Liver (tissue), 9 donors: Measurements from ENCODE around the gene GFRA1. TPM values are rescaled to one million over a fixed set of nuclear protein-coding genes. Genes with fewer than 3 reads are reported as not detected.

Source experiments
- DNase-seq: peaks from one replicate; pipeline ENCODE4 v3.0.0-alpha.2; 2017; ENCODE audit warnings: low spot score
- H3K27ac ChIP-seq, 2 donors: one replicate each; pipeline ENCODE4 v1.7.0; 2013; ENCODE audit warnings: inconsistent platforms in 2 of 2, low read length in 2 of 2, control low read depth in 1 of 2, low read depth in 1 of 2, mild to moderate bottlenecking in 1 of 2
- H3K27me3 ChIP-seq, 4 donors: one replicate each; pipeline versions ENCODE4 v1.6.1 to v1.7.0; 2013; ENCODE audit warnings: low read length in 3 of 4, inconsistent platforms in 1 of 4, mild to moderate bottlenecking in 1 of 4, moderate library complexity in 1 of 4; ENCODE audit not compliant: control insufficient read depth in 4 of 4, insufficient read depth in 4 of 4
- H3K36me3 ChIP-seq, 4 donors: one replicate each; pipeline versions ENCODE4 v1.6.1 to v1.7.0; 2013; ENCODE audit warnings: low read length in 3 of 4, mild to moderate bottlenecking in 3 of 4, low read depth in 1 of 4, moderate library complexity in 1 of 4; ENCODE audit not compliant: control insufficient read depth in 4 of 4, insufficient read depth in 3 of 4
- H3K4me1 ChIP-seq, 4 donors: one replicate each; pipeline versions ENCODE4 v1.6.1 to v1.7.0; 2013; ENCODE audit warnings: low read length in 3 of 4, mild to moderate bottlenecking in 3 of 4, moderate library complexity in 1 of 4; ENCODE audit not compliant: control insufficient read depth in 4 of 4, insufficient read depth in 4 of 4
- H3K4me3 ChIP-seq, 3 donors: one replicate each; pipeline versions ENCODE4 v1.6.1 to v1.7.0; 2013; ENCODE audit warnings: low read length in 3 of 3, control low read depth in 1 of 3, low read depth in 1 of 3, mild to moderate bottlenecking in 1 of 3
- H3K9ac ChIP-seq, 2 donors: one replicate each; pipeline ENCODE4 v1.7.0; 2013; ENCODE audit warnings: low read length in 2 of 2, mild to moderate bottlenecking in 2 of 2, moderate library complexity in 2 of 2, control low read depth in 1 of 2, low read depth in 1 of 2
- H3K9me3 ChIP-seq, 4 donors: one replicate each; pipeline versions ENCODE4 v1.6.1 to v1.7.0; 2013; ENCODE audit warnings: low read length in 3 of 4; ENCODE audit not compliant: control insufficient read depth in 4 of 4
- EGR1 ChIP-seq, 2 donors: IDR thresholded peaks; 2 replicates each; pipeline ENCODE4 v1.6.1; 2016 to 2018; ENCODE audit warnings: antibody characterized with exemption in 2 of 2, low read depth in 2 of 2
- FOXA1 ChIP-seq: IDR thresholded peaks from 2 replicates; pipeline ENCODE4 v1.6.1; 2016; ENCODE audit warnings: antibody characterized with exemption
- FOXA2 ChIP-seq: IDR thresholded peaks from 2 replicates; pipeline ENCODE4 v1.6.1; 2016; ENCODE audit warnings: antibody characterized with exemption
- GABPA ChIP-seq, 2 donors: IDR thresholded peaks in 1 of 2; conservative IDR thresholded peaks in 1 of 2; 2 replicates each; pipeline ENCODE4 v1.6.1; 2016; ENCODE audit warnings: antibody characterized with exemption in 2 of 2, mild to moderate bottlenecking in 1 of 2, moderate library complexity in 1 of 2
- HNF4A ChIP-seq, 2 donors: conservative IDR thresholded peaks; 2 replicates each; pipeline ENCODE4 v1.6.1; 2016; ENCODE audit warnings: antibody characterized with exemption in 2 of 2, mild to moderate bottlenecking in 2 of 2
- JUND ChIP-seq, 2 donors: IDR thresholded peaks; 2 replicates each; pipeline ENCODE4 v1.6.1; 2016; ENCODE audit warnings: antibody characterized with exemption in 2 of 2
- NR2F2 ChIP-seq: IDR thresholded peaks from 2 replicates; pipeline ENCODE4 v1.6.1; 2016; ENCODE audit warnings: antibody characterized with exemption
- RAD21 ChIP-seq, 2 donors: IDR thresholded peaks; 2 replicates each; pipeline ENCODE4 v1.6.1; 2016; ENCODE audit warnings: antibody characterized with exemption in 2 of 2, mild to moderate bottlenecking in 2 of 2
- TAF1 ChIP-seq: conservative IDR thresholded peaks from 2 replicates; pipeline ENCODE4 v1.6.1; 2016; ENCODE audit warnings: antibody characterized with exemption, mild to moderate bottlenecking
- YY1 ChIP-seq: IDR thresholded peaks from 2 replicates; pipeline ENCODE4 v1.6.1; 2016; ENCODE audit warnings: antibody characterized with exemption, mild to moderate bottlenecking
- WGBS: extraction: QIAGEN DNeasy Blood & Tissue Kit; methylation state at CpG from one replicate; pipeline ENCODE4 v1.1.7; 2013; 5-methylcytosine and 5-hydroxymethylcytosine counted together
- polyA plus RNA-seq, 2 donors: library from polyadenylated mRNA; stranded (reverse) in 1 of 2; unstranded in 1 of 2; fragments of 200-250 nt in 1 of 2; fragments of >200 nt in 1 of 2; fragmentation: Nextera tagmentation in 1 of 2; extraction: Ambion mirVana in 1 of 2; gene quantifications; one replicate each; pipeline versions ENCODE4 v1.2.1 to v1.2.3, GENCODE V29; 2013 to 2015
- total RNA-seq, 2 donors: library from RNA; depleted of rRNA; stranded (reverse); fragments of >200 nt; gene quantifications; one replicate each; pipeline ENCODE4 v1.2.3, GENCODE V29; 2014
- TF ChIP-seq, protein P1 (sequence below): IDR thresholded peaks from 2 replicates; pipeline ENCODE4 v1.6.1; 2016; ENCODE audit warnings: antibody characterized with exemption
- TF ChIP-seq, protein P2 (sequence below): fragments of 150-350 bp; IDR thresholded peaks from 2 replicates; pipeline ENCODE4 v1.5.1; 2017; ENCODE audit warnings: improper control_type of control experiment, low read depth, low read length; ENCODE audit not compliant: missing input control
- TF ChIP-seq, protein P3 (sequence below): IDR thresholded peaks from 2 replicates; pipeline ENCODE4 v1.6.1; 2016; ENCODE audit warnings: antibody characterized with exemption
- TF ChIP-seq, protein P4 (sequence below): IDR thresholded peaks from 2 replicates; pipeline ENCODE4 v1.6.1; 2016; ENCODE audit warnings: antibody characterized with exemption
- donor health status: healthy.
- donor health status: healthy.
- donor health status: healthy.
- donor health status: healthy.
- donor health status: healthy.

GFRA1 gene
- total and polyA plus RNA-seq, 4 donors = 14.2 to 53.6 (median 17.8) TPM

GRCh38 chr10:116257785-116258184 is 15.2 kb downstream of the GFRA1 start:
- H3K27ac ChIP-seq = no peak overlapping the region
- peaks cover 0 to 1% (median 0%) of the 10 kb centered on the region in 4 donors for H3K36me3 ChIP-seq
- 94% methylated on average over 5 of the region's 5 CpGs for WGBS

DNA sequence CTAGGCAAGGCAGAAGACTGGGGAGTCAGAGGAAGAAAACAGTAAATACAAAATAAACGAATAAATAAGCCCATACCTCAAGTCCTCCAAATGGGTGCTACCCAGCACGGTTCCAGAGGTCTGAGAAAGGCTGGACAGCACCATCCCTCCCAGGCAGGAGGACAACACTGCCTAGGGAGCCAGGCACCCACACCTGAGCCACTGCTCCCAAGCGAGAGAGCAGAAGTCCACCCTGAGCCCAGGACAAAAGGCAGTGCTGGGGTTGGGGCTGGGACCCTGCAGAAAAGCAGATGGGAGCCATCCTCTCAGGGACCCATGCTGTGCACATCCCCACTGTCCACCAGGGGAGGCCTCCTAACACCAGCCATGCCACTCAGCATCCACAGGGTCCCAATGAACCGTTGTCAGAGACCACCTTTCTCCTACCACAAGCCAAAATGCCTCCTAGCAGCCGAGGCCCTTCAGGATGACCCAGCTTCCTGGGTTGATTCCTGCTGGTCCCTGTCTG is 16.2 kb downstream of the GFRA1 start:
- WGBS = 74% methylated on average over 5 of the region's 5 CpGs
- Histone ChIP-seq H3K36me3 (no peaks in the 10 kb centered on the region), H3K9me3 (no peaks in the 10 kb centered on the region), H3K9ac (no peak overlapping the region), H3K27me3 (no peaks in the 10 kb centered on the region), H3K4me1 (peaks cover 0 to 12% (median 6%) of the 10 kb centered on the region in 4 donors), H3K27ac (no peak overlapping the region), H3K4me3 (no peak overlapping the region)
- DNase-seq = no peak
- no peak for TF ChIP-seq GABPA (IDR thresholded peaks at IDR 0.05 in 1 of 2, conservative IDR thresholded peaks at IDR 0.05 in 1 of 2)
- TF ChIP-seq, protein P1, sequence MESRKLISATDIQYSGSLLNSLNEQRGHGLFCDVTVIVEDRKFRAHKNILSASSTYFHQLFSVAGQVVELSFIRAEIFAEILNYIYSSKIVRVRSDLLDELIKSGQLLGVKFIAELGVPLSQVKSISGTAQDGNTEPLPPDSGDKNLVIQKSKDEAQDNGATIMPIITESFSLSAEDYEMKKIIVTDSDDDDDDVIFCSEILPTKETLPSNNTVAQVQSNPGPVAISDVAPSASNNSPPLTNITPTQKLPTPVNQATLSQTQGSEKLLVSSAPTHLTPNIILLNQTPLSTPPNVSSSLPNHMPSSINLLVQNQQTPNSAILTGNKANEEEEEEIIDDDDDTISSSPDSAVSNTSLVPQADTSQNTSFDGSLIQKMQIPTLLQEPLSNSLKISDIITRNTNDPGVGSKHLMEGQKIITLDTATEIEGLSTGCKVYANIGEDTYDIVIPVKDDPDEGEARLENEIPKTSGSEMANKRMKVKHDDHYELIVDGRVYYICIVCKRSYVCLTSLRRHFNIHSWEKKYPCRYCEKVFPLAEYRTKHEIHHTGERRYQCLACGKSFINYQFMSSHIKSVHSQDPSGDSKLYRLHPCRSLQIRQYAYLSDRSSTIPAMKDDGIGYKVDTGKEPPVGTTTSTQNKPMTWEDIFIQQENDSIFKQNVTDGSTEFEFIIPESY = no peak
- TF ChIP-seq, protein P2, sequence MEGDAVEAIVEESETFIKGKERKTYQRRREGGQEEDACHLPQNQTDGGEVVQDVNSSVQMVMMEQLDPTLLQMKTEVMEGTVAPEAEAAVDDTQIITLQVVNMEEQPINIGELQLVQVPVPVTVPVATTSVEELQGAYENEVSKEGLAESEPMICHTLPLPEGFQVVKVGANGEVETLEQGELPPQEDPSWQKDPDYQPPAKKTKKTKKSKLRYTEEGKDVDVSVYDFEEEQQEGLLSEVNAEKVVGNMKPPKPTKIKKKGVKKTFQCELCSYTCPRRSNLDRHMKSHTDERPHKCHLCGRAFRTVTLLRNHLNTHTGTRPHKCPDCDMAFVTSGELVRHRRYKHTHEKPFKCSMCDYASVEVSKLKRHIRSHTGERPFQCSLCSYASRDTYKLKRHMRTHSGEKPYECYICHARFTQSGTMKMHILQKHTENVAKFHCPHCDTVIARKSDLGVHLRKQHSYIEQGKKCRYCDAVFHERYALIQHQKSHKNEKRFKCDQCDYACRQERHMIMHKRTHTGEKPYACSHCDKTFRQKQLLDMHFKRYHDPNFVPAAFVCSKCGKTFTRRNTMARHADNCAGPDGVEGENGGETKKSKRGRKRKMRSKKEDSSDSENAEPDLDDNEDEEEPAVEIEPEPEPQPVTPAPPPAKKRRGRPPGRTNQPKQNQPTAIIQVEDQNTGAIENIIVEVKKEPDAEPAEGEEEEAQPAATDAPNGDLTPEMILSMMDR = no peak
- TF ChIP-seq TAF1 = no peak

More at GRCh38 chr10:116257785-116258184, 15.2 kb downstream of the GFRA1 start:
- no peak for TF ChIP-seq FOXA1
- TF ChIP-seq YY1 = no peak
- TF ChIP-seq HNF4A (conservative IDR thresholded peaks at IDR 0.05) = no peak
- TF ChIP-seq, protein P3, sequence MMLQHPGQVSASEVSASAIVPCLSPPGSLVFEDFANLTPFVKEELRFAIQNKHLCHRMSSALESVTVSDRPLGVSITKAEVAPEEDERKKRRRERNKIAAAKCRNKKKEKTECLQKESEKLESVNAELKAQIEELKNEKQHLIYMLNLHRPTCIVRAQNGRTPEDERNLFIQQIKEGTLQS = no peak
- no peak for TF ChIP-seq EGR1 (IDR thresholded peaks at IDR 0.05; ENCODE audit: low read depth in 2 of 2)
- TF ChIP-seq JUND (IDR thresholded peaks at IDR 0.05) = no peak
- H3K4me3 ChIP-seq = no peak overlapping the region
- DNase-seq = no peak
- H3K4me1 ChIP-seq = peaks cover 0 to 5% (median 4%) of the 10 kb centered on the region in 4 donors
- H3K9me3 ChIP-seq = no peaks in the 10 kb centered on the region
- H3K9ac ChIP-seq = no peak overlapping the region
- H3K27me3 ChIP-seq = no peaks in the 10 kb centered on the region

GRCh38 chr10:116255886-116256751 is 16.9 kb downstream of the GFRA1 start:
- H3K27ac ChIP-seq = no peak overlapping the region
- TF ChIP-seq RAD21 (IDR thresholded peaks at IDR 0.05) (no peak), NR2F2 (no peak), FOXA2 (no peak), YY1 (no peak), JUND (IDR thresholded peaks at IDR 0.05) (no peak)
- TF ChIP-seq, protein P4, sequence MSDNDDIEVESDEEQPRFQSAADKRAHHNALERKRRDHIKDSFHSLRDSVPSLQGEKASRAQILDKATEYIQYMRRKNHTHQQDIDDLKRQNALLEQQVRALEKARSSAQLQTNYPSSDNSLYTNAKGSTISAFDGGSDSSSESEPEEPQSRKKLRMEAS = no peak
- TF ChIP-seq, protein P1 = no peak
- TF ChIP-seq, protein P2 = no peak

More at GRCh38 chr10:116255886-116256751, 16.9 kb downstream of the GFRA1 start:
- H3K27me3 ChIP-seq = no peaks in the 10 kb centered on the region
- no peaks in the 10 kb centered on the region for H3K9me3 ChIP-seq
- 80% methylated on average over 12 of the region's 12 CpGs for WGBS
- DNase-seq = no peak
- H3K4me1 ChIP-seq = peaks cover 0 to 12% (median 6%) of the 10 kb centered on the region in 4 donors
- no peak overlapping the region for H3K4me3 ChIP-seq
- H3K9ac ChIP-seq = no peak overlapping the region
- no peaks in the 10 kb centered on the region for H3K36me3 ChIP-seq
